ENCODE results near the gene ARSB. TPM values are rescaled to one million over a fixed set of nuclear protein-coding genes. Genes with fewer than 3 reads are reported as not detected.
A peak's percentile ranks its signal among the peaks of the same experiment; 100 is the strongest.
"Not testable (repeated sequence)": the region's sequence is repeated elsewhere in the genome, so short reads cannot be mapped to it uniquely, and the experiment has no call there.

Gene ARSB
- total and polyA plus RNA-seq, 5 experiments from 2014 or later = 2.2 to 4.7 (median 4.1) TPM

- DNase-seq = no peak
- ATAC-seq = no peak
- Mint-ChIP-seq H3K9me3 (no peaks in the 10 kb centered on the region), H3K4me1 (no peaks in the 10 kb centered on the region), H3K4me3 (no peak overlapping the region), H3K27me3 (no peaks in the 10 kb centered on the region), H3K27ac (no peak overlapping the region), H3K36me3 (peaks cover 0 to 16% (median 3%) of the 10 kb centered on the region in 3 donors)
- POLR2A ChIA-PET = no interaction called here
Observed at GRCh38 chr5:78923622-78923970, 61.5 kb downstream of the ARSB start.

DNA sequence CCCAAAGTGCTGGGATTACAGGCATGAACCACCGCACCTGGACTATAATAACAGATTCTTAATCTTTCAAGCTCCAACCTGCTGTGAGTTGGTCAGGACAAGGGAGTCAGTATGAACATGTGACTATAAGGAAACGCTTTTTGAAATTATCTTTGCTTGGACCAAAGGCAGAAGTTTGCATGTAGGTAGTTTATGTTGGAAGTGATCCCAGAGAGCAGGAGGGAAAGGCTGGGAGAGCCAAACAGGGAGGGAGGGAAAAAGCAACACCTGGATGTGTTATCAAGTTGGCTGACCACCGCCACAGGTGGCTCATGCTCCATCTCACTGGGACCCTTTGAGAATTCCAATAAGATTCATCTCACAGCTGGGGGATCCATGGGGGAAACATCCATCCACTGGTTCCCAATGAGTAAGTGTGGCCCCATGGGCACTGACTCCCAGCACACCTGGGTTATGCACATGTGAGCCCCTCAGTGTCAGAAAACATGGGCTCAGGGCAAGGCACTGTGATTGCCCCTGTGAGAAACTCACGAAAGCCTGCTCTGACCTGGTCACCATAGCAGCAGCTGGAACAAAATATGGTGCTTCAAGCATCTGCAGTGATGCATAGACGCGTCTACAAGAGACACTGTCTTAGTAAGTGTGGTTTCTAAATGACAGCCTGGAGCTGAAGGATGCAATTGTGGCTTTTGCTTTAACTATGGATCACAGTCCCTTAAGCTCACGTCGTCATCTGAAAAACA, 62.1 kb downstream of the ARSB start:
- DNase-seq (no peak), ATAC-seq (no peak)
- Mint-ChIP-seq H3K36me3 (peaks cover 0 to 16% (median 3%) of the 10 kb centered on the region in 3 donors), H3K27me3 (no peaks in the 10 kb centered on the region), H3K4me1 (no peaks in the 10 kb centered on the region), H3K27ac (no peak overlapping the region), H3K9me3 (no peaks in the 10 kb centered on the region), H3K4me3 (no peak overlapping the region)
- POLR2A ChIA-PET = no interaction called here

DNA sequence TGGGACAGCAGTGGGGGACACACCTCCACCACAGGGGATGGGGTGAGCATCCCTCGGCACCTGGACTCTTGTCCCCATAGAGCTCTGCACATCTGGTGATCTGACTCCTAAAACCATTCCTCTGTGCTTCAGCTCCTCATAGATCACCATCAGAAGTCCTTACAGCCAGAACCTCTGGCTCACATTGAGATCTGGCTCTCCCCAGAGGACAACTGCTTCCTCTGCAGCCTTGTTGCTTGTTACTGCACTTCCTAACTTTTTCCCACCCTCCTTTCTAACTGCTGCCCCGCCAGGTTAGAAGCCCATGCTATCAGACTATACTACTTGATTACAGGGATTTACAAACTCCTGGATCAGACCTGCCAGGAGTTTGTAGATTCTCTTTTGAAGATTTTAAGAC, 64.5 kb downstream of the ARSB start:
- POLR2A ChIA-PET = no interaction called here
- Mint-ChIP-seq H3K4me1 (no peaks in the 10 kb centered on the region), H3K27ac (no peak overlapping the region), H3K27me3 (no peaks in the 10 kb centered on the region), H3K36me3 (peaks cover 4 to 15% (median 8%) of the 10 kb centered on the region in 3 donors), H3K4me3 (no peak overlapping the region), H3K9me3 (no peaks in the 10 kb centered on the region)
- no peak for ATAC-seq
- DNase-seq = no peak

DNA sequence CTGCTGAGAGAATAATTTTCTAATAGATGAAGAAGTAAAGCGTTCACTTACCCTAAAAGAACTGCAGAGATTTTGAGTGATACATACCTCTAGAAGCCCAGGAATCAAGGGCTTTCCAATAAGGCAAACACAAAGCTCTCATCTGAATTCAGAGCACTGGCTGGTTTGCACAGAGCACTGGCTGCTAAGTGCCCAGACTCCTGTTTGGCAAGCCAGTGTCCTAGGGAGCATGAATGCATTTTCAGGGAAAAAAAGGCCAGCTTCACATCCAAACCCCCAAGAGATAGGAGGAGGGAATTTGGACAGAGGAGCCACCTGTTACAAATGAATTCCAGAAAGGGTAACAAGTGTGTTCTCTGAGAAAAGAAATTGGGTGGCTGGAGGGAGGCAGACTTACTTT, 65.3 kb downstream of the ARSB start:
- no peak overlapping the region for H3K27ac Mint-ChIP-seq
- H3K4me3 Mint-ChIP-seq = no peak overlapping the region
- no peaks in the 10 kb centered on the region for H3K4me1 Mint-ChIP-seq
- no peaks in the 10 kb centered on the region for H3K27me3 Mint-ChIP-seq
- ATAC-seq (no peak), DNase-seq (no peak)
- H3K36me3 Mint-ChIP-seq = peaks cover 4 to 17% (median 8%) of the 10 kb centered on the region in 3 donors
- POLR2A ChIA-PET = no interaction called here
- no peaks in the 10 kb centered on the region for H3K9me3 Mint-ChIP-seq

- no peaks in the 10 kb centered on the region for H3K9me3 Mint-ChIP-seq
- ATAC-seq (no peak), DNase-seq (no peak)
- no peak overlapping the region for H3K27ac Mint-ChIP-seq
- peaks cover 4 to 13% (median 7%) of the 10 kb centered on the region in 3 donors for H3K36me3 Mint-ChIP-seq
- POLR2A ChIA-PET = no interaction called here
- peaks cover 0 to 2% (median 0%) of the 10 kb centered on the region in 4 donors for H3K4me1 Mint-ChIP-seq
- no peak overlapping the region for H3K4me3 Mint-ChIP-seq
- no peaks in the 10 kb centered on the region for H3K27me3 Mint-ChIP-seq
Observed at GRCh38 chr5:78916044-78916443, 69.1 kb downstream of the ARSB start.

GRCh38 chr5:78915170-78915569, 69.9 kb downstream of the ARSB start:
- Mint-ChIP-seq H3K27ac (no peak overlapping the region), H3K36me3 (peaks cover 4 to 15% (median 7%) of the 10 kb centered on the region in 3 donors), H3K4me3 (no peak overlapping the region), H3K4me1 (peaks cover 0 to 2% (median 0%) of the 10 kb centered on the region in 4 donors), H3K27me3 (no peaks in the 10 kb centered on the region), H3K9me3 (no peaks in the 10 kb centered on the region)
- POLR2A ChIA-PET = no interaction called here
- ATAC-seq = no peak
- DNase-seq = no peak

DNA sequence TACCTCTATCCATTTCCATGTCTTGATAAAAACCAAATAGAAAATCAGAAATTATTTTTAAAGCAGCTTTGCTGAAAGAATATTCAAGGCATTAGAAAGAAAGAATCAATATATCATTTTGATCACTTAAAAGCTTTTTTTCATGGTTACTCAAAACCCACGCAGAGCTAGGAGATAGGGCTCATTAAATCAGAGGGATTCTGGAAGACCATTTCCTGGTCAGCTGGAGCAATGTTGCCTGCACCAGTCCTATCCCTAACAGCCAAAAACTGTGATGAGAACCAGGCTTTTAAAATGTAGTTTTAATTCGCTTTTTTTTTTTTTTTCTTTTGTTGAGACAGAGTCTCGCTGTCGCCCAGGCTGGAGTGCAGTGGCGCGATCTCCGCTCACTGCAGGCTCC, 72.3 kb downstream of the ARSB start:
- POLR2A ChIA-PET = no interaction called here
- Mint-ChIP-seq H3K4me1 (peaks cover 0 to 10% (median 3%) of the 10 kb centered on the region in 4 donors), H3K4me3 (no peak overlapping the region), H3K27ac (no peak overlapping the region), H3K9me3 (no peaks in the 10 kb centered on the region), H3K27me3 (no peaks in the 10 kb centered on the region), H3K36me3 (peaks cover 4 to 18% (median 9%) of the 10 kb centered on the region in 3 donors)
- ATAC-seq = no peak
- no peak for DNase-seq

DNA sequence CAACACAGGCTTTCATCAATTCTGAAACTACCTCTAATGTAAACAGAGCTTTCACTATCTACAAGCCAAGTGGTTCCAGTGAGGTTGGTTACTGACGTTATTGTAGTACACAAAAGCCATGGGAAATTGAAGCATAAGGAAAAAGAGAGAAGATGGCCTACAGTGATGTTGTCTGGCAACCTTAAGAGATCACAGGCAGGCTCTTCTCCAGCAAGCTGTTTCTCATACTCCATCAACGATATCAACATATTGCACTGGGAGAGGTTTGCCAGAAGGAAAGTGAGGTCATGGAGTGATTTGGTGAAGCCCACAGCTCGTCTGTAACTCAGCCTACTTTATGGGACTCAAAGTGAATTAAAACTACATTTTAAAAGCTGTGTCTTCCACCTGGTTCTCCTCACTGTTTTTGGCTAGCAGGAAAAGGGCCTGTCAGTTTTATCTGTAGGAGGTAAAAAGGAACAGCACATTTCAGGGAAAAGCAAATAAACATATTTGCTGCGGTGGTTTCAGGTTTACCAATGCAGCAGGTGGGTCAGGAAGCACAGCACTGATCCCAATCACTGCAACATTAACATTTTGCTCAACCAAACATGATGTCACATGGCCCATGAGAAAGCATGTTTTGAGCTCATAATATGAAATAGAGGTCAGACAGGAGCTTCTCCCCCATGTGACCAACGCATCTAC, 72.9 kb downstream of the ARSB start:
- DNase-seq (no peak), ATAC-seq (no peak)
- POLR2A ChIA-PET = no interaction called here
- Mint-ChIP-seq H3K9me3 (no peaks in the 10 kb centered on the region), H3K4me1 (peaks cover 0 to 13% (median 3%) of the 10 kb centered on the region in 4 donors), H3K36me3 (peaks cover 4 to 18% (median 9%) of the 10 kb centered on the region in 3 donors), H3K4me3 (no peak overlapping the region), H3K27me3 (no peaks in the 10 kb centered on the region), H3K27ac (peak overlapping the region in 1 of 10 donors; percentile 13)

DNA sequence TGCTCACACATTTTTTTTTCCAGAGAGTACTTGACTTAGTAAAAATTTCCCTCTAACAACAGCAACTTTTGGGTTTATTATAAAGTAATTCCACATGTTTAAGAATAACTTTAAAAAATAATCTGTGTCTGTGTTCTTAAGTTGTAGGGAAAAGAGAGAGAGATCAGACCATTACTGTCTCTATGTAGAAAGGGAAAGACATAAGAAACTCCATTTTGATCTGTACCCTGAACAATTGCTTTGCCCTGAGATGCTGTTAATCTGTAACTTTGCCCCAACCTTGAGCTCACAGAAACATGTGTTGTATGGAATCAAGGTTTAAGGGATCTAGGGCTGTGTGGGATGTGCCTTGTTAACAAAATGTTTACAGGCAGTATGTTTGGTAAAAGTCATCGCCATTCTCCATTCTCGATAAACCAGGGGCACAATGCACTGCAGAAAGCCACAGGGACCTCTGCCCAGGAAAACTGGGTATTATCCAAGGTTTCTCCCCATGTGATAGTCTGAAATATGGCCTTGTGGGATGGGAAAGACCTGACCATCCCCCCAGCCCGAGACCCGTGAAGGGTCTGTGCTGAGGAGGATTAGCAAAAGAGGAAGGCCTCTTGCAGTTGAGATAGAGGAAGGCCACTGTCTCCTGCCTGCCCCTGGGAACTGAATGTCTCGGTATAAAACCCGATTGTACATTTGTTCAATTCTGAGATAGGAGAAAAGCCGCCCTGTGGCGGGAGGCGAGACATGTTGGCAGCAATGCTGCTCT, 75.7 kb downstream of the ARSB start:
- Mint-ChIP-seq H3K36me3 (peaks cover 0 to 15% (median 12%) of the 10 kb centered on the region in 3 donors), H3K4me1 (peaks cover 0 to 32% (median 3%) of the 10 kb centered on the region in 4 donors)
- H3K27ac Mint-ChIP-seq, ATAC-seq, H3K27me3 Mint-ChIP-seq, H3K4me3 Mint-ChIP-seq, H3K9me3 Mint-ChIP-seq, POLR2A ChIA-PET, DNase-seq: not testable (repeated sequence)

GRCh38 chr5:78908173-78909061, 76.7 kb downstream of the ARSB start:
- peaks cover 0 to 2% (median 0%) of the 10 kb centered on the region in 9 donors for H3K9me3 Mint-ChIP-seq
- ATAC-seq = no peak
- no peaks in the 10 kb centered on the region for H3K27me3 Mint-ChIP-seq
- peaks cover 0 to 32% (median 3%) of the 10 kb centered on the region in 4 donors for H3K4me1 Mint-ChIP-seq
- H3K4me3 Mint-ChIP-seq = no peak overlapping the region
- H3K27ac Mint-ChIP-seq = peak overlapping the region in 1 of 10 donors; percentile 0
- DNase-seq = no peak
- POLR2A ChIA-PET = no interaction called here
- peaks cover 0 to 15% (median 12%) of the 10 kb centered on the region in 3 donors for H3K36me3 Mint-ChIP-seq

GRCh38 chr5:78907255-78907891, 77.7 kb downstream of the ARSB start:
- peaks cover 2 to 19% (median 12%) of the 10 kb centered on the region in 3 donors for H3K36me3 Mint-ChIP-seq
- DNase-seq = no peak
- no peak overlapping the region for H3K27ac Mint-ChIP-seq
- H3K4me1 Mint-ChIP-seq = peaks cover 0 to 32% (median 3%) of the 10 kb centered on the region in 4 donors
- POLR2A ChIA-PET = no interaction called here
- ATAC-seq = no peak
- H3K9me3 Mint-ChIP-seq = peaks cover 0 to 4% (median 0%) of the 10 kb centered on the region in 9 donors
- H3K27me3 Mint-ChIP-seq = no peaks in the 10 kb centered on the region
- peak overlapping the region in 1 of 10 donors; percentile 6 for H3K4me3 Mint-ChIP-seq
